Fibroblast of lung (primary cell): ENCODE measurements around the gene VPS4B.

Source experiments
- EZH2 ChIP-seq: IDR thresholded peaks from 2 replicates; pipeline ENCODE4 v1.5.1; 2012; ENCODE audit warnings: low read length, control low read depth, mild to moderate bottlenecking; ENCODE audit errors: missing control alignments
- TF ChIP-seq, protein P1 (sequence below), 2 donors: IDR thresholded peaks in 1 of 2; conservative IDR thresholded peaks in 1 of 2; 1 replicate in 1 of 2; 2 replicates in 1 of 2; pipeline ENCODE4 v1.5.1; 2011 to 2012; ENCODE audit warnings: low read length in 2 of 2, control low read depth in 1 of 2, inconsistent platforms in 1 of 2, low read depth in 1 of 2, mild to moderate bottlenecking in 1 of 2

DNA sequence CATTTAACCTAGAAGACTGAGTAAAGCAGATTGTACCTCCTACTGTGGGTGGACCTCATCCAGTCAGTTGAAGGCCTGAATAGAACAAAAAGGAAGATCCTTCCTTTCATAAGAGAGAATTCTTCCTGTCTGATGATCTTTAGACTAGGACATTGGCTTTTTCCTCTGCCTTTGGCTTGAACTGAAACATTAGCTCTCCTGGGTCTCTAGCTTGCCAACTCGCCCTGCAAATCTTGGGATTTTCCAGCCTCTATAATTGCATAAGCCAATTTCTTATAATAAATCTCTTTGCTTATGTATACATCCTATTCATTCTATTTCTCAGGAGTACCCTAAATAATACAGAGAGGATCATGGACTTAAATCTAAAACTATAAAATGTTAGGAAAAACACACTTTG lies 49.1 kb downstream of the VPS4B start:
- no peak for TF ChIP-seq EZH2
- TF ChIP-seq, protein P1, sequence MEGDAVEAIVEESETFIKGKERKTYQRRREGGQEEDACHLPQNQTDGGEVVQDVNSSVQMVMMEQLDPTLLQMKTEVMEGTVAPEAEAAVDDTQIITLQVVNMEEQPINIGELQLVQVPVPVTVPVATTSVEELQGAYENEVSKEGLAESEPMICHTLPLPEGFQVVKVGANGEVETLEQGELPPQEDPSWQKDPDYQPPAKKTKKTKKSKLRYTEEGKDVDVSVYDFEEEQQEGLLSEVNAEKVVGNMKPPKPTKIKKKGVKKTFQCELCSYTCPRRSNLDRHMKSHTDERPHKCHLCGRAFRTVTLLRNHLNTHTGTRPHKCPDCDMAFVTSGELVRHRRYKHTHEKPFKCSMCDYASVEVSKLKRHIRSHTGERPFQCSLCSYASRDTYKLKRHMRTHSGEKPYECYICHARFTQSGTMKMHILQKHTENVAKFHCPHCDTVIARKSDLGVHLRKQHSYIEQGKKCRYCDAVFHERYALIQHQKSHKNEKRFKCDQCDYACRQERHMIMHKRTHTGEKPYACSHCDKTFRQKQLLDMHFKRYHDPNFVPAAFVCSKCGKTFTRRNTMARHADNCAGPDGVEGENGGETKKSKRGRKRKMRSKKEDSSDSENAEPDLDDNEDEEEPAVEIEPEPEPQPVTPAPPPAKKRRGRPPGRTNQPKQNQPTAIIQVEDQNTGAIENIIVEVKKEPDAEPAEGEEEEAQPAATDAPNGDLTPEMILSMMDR (conservative IDR thresholded peaks at IDR 0.05 in 1 of 2, IDR thresholded peaks at IDR 0.05 in 1 of 2; ENCODE audit: low read depth in 1 of 2, low read length in 2 of 2) = no peak
